ENCODE measurements around the gene HOXA7.

Gene HOXA7

DNA sequence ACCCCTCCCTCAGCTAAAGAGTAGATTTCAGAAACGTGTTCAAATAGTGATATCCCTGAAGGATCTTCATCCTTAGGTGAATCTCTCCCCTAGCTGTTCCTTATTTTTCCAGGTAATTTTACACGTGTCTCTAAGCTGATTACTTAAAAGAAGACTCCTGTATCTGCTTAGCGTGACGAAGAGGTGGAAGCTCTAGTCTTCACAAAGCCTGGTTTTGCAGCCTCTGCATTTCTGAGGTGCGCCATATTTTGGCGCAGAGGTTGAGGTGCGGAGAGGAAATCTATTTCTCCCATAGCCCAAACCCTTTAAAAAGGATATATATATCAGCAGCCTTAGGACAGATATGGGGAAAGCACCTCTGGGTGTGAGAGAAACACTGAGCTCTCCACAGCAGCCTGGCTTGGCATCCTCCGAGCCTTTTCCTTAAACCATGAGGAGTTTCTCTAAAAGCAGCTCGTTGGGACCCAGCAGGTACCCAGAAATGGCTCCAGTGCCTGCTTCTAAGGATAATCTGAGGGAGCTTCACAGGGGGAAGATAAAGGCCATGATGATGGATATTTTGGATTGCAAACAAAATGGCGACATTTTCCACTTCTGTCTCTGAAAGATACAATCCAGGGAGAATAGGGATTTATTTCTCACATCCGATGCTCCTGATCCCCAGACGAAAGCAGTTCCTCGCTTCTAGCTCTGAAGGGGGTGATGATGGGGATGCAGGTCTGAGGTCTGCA, 51.0 kb downstream of the HOXA7 start:
- no peak for DNase-seq

DNA sequence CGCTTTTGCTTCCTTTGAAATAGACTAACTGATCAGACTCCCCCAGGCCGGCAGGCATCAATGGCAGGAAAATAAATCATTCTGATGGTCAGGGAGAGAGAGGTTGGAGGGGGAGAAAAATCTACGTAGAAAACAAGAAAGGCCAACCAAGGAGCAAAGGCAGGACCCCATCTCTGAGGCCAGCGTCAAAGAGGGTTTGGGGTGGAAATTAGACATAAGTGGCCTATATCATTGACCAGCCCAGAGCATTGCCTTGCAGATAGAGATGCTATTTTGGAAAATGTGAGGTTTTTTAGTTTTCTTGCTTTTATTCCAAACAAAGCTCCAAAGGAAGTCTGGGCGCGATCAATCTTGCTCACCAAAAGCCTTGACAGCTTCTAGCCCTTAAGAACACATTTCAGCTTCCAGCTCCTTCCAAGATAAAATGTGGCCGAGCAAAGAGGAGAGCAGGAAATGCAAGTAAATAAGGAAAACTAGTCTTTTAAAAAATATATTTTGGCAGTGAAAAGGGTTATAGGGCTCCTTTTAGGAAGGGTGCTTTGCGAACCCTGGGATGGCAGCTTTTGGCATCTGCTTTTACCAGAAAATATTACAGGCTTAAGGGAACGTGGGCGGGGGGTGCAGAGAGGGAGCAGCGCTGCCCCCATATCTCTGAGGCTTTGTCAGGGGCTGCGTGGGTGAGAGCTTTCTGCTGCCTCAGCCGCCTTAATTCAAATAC, 52.0 kb downstream of the HOXA7 start:
- DNase-seq: no peak
